Measurements from ENCODE around the gene RPL11.
A peak's percentile ranks its signal among the peaks of the same experiment; 100 is the strongest.
"Not testable (repeated sequence)": the region's sequence is repeated elsewhere in the genome, so short reads cannot be mapped to it uniquely, and the experiment has no call there.

RPL11 gene

DNA sequence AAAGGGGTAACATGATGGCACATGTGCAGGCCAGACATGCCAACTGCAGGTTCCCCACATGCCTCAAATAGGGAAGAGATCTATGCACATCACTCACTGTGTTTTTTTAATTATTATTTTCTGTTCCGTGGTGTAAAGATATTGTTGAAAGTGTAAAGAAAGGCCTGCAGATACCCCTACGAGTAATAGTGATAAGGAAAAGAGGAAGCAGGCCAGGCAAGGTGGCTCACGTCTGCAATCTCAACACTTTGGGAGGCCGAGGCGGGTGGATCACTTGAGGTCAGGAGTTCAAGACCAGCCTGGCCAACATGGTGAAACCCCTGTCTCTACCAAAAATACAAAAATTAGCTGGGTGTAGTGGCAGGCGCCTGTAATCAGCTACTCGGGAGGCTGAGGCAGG lies 6.4 kb upstream of the RPL11 start:
- DNase-seq, result not testable (repeated sequence)

DNA sequence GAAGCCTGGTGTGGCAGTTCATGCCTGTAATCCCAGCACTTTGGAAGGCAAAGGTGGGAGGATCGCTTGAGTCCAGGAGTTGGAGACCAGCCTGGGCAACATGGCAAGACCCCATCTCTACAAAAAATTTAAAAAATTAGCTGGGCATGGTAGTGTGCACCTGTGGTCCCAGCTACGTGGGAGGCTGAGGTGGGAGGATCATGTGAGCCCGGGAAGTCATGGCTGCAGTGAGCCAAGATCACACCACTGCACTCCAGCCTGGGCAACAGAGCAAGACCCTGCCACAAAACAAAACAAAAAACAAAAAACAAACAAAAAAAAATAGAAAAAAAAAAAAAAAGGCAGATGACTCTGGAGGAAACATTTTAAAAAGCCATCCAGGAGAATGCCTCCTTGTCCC lies 3.9 kb upstream of the RPL11 start:
- not testable (repeated sequence) for DNase-seq

DNA sequence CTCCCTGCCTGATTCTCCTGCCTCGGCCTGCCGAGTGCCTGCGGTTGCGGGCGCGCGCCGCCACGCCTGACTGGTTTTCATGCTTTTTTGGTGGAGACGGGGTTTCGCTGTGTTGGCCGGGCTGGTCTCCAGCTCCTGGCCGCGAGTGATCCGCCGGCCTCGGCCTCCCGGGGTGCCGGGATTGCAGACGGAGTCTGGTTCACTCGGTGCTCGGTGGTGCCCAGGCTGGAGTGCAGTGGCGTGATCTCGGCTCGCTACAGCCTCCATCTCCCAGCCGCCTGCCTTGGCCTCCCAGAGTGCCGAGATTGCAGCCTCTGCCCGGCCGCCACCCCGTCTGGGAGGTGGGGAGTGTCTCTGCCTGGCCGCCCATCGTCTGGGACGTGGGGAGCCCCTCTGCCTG lies 3.3 kb upstream of the RPL11 start:
- DNase-seq, result not testable (repeated sequence)

DNA sequence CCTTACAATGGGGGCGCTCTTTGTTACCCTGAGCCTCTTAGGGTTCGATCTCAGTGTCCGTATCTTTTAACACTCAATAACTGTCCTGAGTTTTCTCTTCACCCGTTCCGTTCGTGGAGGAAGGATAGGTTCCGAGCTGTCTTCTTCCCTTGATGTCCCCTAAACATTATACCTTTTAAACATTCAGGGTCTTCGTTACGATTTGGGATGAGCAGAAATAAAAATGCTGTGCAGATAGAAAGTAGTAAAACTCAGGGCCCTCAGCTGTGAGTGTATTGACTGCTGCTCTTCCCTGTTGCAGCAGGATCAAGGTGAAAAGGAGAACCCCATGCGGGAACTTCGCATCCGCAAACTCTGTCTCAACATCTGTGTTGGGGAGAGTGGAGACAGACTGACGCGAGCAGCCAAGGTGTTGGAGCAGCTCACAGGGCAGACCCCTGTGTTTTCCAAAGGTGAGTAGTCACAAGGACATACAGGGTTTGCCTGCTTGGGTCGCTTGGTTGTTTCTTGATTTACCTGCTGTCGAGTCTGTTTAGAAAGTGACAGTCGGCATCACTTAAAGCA lies 784 bp downstream of the RPL11 start:
- DNase-seq, result peak in 1 of 3 experiments; percentile 45

DNA sequence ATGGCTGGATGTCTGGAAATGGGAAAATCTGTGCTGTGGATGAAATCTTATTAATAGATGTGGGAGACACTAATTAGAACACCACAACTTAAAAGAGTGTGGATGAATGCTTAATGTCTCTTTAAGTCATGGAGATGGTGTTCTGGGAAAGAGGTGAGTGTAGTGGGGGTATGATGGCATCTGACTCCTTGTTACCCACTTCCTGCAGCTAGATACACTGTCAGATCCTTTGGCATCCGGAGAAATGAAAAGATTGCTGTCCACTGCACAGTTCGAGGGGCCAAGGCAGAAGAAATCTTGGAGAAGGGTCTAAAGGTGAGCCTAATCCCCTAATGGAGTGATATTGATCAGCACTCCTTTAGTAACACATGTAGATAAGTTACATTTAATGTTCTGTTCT lies 2.0 kb downstream of the RPL11 start:
- DNase-seq, result peak in 1 of 3 experiments; percentile 9

DNA sequence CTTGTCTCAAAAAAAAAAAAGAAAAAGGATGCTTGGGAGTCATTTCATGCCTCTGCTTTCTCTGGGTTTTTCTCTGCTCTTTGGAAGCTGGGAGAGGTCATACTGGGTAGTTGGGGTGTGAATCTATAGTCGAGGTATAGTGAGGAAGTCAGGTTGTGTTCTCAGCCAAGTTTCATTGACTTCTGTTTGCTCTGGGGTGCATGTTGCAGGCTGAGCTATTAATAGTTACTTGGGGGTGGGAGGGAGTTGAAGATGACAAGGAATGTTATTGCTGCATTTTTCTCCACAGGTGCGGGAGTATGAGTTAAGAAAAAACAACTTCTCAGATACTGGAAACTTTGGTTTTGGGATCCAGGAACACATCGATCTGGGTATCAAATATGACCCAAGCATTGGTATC lies 2.8 kb downstream of the RPL11 start:
- DNase-seq, result peak in 1 of 3 experiments; percentile 5

DNA sequence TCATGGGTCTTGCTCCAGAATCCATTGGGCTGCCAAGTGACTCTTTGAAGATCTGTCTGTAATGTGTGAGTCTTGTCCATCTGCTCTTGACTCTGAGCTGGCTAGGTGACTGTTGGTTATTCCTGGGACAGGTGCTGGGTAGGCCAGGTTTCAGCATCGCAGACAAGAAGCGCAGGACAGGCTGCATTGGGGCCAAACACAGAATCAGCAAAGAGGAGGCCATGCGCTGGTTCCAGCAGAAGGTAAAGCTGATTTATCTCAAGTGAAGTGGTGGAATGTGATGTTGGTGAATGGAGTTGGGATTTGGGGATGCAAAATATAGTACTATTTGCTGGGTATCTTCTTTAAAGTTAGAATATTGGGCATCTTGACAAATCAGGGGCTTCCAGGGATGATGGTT lies 4.1 kb downstream of the RPL11 start:
- peak in 1 of 3 experiments; percentile 10 for DNase-seq

DNA sequence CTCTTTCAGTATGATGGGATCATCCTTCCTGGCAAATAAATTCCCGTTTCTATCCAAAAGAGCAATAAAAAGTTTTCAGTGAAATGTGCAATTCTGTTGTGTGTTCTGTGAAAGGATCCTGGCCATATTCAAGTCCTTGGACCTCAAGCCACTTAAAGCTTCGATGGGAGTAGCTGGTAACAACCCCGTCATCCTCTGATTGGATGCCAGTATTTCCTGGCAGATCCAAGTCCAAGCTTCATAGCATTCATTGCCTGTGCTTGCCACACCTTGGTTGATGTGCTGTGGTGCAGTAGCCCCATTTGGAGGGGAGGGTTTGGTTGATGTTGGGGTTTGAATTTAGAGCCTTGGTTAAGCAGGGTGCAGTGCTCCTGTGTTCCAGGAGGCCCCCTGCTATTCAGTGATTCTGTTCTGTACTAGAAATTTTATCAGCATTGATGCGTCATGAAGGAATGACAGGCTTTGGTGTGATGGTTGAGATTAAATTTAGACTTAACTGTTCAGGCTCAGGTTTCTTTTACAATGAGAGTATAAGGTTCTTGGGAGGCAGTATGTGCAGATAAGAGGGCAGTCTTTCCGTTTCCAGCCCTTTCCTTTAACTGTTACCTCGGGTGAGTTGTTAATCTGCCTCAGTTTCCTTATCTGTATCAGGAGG lies 4.9 kb downstream of the RPL11 start:
- DNase-seq, result peak in 1 of 3 experiments; percentile 6

DNA sequence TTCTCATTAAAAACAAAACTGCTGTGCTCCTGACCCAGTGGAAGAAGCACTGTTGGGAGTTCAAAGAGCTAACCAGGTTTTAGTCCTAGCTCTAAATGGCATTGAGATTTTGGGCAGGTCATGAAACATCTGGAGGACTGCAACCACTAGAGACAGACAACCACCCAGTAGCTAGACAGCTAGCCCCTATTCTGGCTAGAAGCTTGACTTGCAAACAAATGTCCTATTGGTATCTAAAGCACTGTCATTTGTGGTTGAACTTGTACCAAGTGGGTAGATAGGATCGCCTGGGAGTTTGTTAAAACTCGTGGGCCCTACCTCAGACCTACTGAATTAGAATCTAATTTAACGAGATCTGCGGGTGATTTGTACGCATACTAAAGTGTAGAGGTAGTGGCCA lies 6.9 kb downstream of the RPL11 start:
- DNase-seq, result no peak

DNA sequence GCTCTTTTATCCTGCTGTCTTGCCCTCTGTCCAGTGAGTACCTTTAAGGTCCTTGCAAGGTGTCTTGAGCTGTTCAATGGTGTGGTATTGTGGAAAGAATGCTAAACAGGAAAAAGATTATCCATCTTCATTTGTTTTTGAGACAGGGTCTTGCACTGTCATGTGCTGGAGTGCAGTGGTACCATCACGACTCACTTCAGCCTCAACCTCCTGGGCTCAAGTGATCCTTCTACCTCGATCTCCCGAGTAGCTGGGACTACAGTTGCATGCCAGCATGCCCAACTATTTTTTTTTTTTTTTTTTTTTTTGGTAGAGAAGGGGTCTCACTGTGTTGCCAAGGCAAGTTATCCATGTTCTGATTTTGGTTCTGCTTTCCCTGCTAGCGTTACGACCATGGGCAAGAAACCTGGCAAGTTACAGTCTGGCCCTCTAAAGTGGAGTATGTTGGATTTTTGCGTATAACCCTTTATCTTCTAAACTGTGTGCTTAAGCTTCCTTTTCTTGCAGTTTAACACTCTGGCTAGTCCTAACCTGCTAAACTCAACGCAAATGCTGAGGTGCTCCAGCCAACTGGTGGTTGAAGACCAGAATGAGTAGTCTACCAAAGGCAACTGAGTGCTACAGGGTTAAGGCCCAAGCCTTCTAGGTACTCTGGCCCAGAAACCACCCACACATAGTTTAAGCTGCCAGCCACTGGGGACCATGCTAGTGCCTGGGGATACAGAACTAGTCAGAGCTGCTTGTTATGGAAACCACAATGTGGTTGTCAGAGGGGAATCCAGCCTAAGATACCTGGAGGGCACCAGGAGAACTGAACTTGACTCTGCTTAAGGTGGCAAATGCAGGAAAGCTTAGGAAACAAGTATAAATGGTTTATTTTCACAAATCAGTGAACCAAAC lies 7.9 kb downstream of the RPL11 start:
- DNase-seq, result no peak

DNA sequence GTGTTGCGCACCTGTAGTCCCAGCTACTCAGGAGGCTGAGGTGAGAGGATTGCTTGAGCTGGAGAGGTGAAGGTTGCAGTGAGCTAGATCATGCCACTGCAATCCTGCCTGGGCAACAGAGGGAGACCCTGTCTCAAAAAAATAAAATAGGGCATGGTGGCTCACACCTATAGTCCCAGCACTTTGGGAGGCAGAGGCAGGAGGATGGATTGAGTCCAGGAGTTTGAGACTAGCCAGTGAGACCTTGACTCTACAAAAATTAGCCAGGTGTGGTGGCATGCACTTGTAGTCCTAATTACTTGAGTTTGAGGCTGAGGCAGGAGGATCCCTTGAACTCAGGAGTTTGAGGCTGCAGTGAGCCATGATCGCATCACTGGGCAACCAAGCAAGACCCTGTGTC lies 9.7 kb downstream of the RPL11 start:
- DNase-seq, result no peak

DNA sequence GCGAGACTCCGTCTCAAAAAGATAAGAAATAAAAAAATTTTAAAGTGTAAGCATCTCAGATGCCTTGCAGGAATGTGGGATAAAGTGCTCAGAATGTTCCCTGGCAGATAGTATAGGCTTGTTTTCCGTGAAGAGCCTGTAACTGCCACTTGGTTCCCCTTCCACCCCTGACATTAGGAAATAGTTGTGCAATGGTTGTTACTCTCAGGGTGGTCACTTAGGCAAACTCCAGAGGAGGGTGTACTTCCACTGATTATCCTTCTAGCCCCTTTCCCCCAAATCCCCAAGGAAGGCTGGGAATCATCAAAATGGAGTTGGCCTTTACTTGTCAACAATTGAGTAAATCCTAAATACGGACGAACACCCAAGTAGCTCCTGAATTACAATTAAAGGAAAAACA lies 10.4 kb downstream of the RPL11 start:
- DNase-seq, result no peak

DNA sequence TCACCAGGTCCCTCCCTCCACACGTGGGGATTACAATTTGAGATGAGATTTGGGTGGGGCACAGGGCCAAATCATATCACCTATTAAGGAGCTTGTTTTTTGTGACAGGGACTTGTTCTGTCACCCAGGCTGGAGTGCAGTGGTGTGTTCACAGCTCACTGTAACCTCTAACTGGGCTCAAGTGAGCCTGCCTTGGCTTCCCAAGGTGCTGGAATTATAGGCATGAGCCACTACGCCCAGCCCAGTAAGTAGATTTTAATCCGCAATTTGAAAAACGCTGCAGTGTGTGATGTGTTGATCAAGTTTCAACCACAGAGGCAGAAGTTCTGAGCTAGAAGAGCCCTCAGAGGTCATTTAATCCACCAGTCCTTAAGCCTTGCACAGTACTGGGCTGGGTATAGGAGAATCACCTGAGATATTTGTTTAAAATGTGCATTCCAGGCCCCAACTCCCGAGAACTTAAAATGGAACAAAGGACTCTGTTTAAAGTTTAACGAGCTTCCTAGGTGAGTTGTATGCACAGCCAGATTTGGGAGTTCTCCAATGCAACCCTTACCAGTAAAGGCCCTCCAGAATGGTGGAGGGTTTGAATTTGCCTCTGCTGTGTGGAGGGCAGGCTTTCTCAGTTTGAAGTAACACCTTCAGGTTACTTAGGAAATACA lies 13.4 kb downstream of the RPL11 start:
- no peak for DNase-seq

DNA sequence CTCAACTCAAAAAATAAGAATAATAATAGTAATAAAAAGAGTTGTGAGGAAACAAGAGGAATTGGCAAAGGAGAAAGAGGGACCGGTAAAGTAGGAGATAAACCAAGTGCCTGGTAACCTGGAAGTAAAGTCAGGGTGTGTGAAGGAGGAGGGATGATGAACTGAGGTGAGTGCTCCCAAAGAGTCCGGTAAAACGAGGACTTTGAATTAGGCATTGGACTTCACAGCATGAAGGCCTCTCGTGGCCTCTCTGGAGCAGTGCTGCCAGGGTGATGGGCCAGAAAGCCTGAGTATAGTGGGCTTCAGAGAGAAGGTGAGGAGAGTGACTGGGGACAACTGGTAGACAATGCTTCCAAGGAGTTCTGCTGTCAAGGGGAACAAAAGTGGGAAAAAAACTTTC lies 17.6 kb downstream of the RPL11 start:
- DNase-seq, result no peak

DNA sequence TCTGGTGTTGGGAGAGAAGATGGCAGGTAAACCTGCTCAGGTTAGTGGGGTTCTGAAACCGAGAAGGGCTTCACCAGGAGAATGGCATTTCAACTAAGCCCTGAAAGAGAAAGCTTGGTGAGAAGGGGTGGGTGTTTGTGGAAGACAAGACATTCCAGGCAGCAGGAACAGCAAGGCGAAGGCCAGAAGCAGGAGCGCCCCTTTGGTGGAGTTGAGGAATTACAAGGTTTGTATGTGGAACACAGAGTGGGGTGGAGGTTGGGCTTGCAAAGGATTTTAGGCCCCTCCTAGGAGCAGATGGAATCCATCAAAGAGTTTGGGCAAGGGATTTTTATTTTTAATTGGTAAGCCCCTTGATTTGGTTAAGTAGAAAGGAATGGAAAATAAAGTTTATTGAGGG lies 26.9 kb downstream of the RPL11 start:
- DNase-seq, result peak in 1 of 3 experiments; percentile 5

DNA sequence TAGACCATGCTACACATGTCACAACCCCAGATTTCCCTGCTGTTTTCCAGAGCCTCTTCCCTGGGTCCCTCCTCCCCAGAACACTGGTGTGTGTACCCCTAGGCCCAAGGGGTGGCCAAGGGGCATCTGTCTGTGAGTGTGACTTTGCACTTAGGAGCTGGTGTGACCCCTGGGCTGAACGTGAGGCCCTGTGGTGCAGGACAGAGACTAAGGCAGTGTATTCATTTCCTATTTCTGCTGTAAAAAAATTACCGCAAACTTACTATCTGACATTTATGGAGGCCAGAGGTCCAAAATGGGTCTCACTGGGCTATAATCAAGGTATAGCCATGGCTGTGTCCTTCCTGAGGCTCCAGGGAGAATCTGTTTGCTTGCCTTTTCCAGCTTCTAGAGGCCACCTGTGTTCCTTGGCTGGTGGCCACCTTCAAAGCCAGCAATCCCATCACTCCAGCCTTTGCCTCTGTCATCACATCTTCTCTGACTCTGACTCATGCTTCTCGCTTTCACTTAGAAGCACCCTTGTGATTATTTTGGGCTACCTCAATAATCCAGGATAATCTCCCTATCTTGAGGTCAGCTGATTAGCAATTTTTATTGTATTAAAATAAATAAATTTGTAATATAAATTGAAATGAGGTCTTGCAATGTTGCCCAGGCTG lies 27.7 kb downstream of the RPL11 start:
- no peak for DNase-seq

DNA sequence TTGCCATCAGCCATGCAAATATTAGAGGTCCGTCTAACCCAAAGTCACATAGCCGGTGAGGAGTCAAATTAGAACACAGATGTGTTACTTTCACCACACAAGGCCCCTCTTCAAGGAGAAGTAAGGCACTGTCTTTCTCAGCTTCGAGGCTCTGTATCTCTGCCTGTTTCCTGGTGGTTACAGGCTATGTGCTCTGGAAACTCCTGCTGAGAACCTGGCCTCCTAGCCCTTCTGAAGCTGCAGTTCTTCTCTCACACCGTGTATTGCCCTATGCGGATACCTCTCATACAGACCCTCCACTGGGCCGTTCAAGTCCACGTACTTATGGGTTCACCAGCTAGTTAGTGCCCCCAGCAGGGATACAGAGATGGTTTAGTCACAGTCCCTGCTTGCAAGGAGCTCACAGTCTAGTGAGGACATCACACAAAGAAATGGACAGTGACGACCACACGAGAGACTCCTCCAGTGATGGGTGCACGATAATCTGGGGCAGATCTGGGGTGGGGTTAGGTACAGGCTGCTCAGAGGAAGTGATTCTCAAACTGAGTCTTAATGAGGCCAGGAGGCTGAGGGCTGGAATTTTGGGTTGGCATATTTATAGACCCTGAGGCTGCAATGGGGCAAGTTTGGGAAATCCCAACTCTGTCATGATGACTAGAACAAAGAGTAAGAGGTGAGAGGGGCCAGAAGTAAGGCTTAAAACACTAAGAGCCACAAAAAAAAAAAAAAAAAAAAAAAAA lies 28.8 kb downstream of the RPL11 start:
- DNase-seq, result no peak

DNA sequence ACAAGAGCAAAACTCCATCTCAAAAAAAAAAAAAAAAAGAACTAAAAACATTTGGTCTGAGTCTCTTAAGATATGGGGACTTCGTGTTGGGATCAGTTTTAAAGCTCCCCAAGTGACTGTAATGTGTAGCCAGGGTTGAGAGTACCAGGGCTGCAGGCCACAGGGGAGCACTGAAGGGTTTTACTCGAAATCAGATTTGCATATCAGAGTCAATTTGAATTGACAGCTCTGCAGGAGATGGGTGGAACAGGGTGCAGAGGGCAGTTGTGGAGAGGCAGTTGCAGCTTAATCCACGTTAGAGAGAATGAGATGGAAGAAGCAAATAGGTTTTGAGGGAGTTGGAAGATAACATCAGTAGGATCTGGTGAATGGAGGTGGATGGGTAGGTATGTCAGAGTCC lies 31.0 kb downstream of the RPL11 start:
- no peak for DNase-seq

DNA sequence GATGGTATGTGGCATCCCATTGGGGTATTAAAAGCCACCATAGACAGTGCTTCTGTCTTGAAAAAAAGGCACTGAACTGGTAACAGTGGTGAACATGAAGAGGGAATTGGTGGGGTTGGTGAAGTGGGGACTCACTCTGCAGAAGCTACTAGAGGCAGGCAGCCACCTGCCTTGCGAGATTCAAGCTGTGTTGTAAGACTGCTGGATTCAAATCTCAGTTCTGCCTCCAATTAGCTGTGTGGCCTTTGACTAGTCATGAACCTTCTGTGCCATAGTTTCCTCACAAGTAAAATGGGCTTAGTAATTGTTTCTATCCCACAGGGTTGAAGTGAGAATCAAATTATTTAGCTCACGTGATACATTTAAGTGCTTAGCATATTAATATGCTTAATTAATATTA lies 35.1 kb downstream of the RPL11 start:
- no peak for DNase-seq

DNA sequence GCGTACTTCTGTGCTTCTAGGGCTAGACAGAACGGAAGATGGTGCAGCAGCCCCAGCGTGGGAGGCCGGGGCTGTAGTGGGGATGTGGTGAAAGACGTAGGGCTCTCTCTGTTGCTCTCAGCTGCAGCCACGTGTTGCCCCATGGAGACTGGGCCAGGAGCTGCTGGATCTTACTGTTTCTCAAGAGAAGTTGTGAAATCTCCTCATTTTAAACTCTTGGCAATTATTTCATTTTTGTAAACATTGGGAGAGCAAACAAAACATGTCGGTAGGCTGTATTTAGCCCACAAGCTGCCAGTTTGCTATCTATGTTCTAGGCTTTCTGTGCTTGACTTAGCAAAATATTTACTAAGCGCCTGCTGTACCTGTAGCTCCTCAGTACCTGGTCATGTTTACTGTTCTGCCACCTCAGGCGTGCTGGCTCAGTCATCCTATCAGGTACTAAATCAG lies 35.8 kb downstream of the RPL11 start:
- peak in 2 of 3 experiments; percentile 28 to 46 for DNase-seq

DNA sequence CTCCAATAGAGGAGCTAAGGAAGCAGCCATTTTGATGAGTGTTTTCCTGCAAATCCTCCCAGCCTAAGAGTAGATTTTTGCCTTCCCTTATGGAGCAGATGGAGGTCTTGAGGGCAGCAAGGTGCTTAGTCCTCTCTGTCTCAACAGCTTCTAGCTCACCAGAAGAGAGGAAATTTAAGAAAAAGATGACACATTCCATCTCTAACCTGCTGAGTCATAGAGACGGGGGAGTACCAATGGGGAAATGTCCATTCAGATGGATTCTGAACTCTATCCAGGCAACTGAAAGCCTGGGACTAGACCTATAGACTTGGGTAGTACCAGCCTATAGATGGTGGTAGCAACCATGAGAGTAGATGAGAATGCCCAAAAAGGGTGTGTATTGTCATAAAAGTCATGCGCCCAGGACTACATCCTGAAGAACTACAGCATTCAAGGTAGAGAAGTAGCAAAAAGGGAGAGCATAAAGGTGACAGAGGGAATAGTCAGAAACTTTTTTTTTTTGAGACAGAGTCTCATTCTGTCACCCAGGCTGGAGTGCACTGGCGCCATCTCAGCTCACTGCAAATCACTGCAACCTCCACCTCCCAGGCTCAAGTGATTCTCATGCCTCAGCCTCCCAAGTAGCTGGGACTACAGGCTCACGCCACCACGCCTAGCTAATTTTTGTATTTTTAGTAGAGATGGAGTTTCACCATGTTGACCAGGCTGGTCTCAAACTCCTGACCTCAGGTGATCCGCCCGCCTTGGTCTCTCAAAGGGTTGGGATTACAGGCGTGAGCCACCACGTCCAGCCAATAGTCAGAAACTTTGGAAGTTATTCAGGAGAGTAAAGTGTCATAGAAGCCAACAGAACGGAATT lies 41.0 kb downstream of the RPL11 start:
- DNase-seq, result no peak

Data from NCI-H1417 (cell line).